ENCODE data around the gene RPSA.
"Not testable (repeated sequence)": the region's sequence is repeated elsewhere in the genome, so short reads cannot be mapped to it uniquely, and the experiment has no call there.

GRCh38 chr3:39415302-39415701 lies 8.8 kb downstream of the RPSA start:
- TF ChIP-seq TCF4 (CRISPR knock-in tag; IDR thresholded peaks at IDR 0.05; ENCODE audit: borderline replicate concordance); PATZ1 (CRISPR knock-in tag; IDR thresholded peaks at IDR 0.05; ENCODE audit: borderline replicate concordance); ARNTL (CRISPR knock-in tag; IDR thresholded peaks at IDR 0.05; ENCODE audit: borderline replicate concordance, low read depth); ZNF70 (CRISPR knock-in tag; IDR thresholded peaks at IDR 0.05); ZNF8 (CRISPR knock-in tag; IDR thresholded peaks at IDR 0.05); ZFP30 (CRISPR knock-in tag; IDR thresholded peaks at IDR 0.05); RARB (CRISPR knock-in tag; IDR thresholded peaks at IDR 0.05); BACH2 (CRISPR knock-in tag; IDR thresholded peaks at IDR 0.05; ENCODE audit: borderline replicate concordance); SNAI2 (CRISPR knock-in tag; IDR thresholded peaks at IDR 0.05); ZFP3 (CRISPR knock-in tag; IDR thresholded peaks at IDR 0.05): not testable (repeated sequence)
- TF ChIP-seq, protein P1, sequence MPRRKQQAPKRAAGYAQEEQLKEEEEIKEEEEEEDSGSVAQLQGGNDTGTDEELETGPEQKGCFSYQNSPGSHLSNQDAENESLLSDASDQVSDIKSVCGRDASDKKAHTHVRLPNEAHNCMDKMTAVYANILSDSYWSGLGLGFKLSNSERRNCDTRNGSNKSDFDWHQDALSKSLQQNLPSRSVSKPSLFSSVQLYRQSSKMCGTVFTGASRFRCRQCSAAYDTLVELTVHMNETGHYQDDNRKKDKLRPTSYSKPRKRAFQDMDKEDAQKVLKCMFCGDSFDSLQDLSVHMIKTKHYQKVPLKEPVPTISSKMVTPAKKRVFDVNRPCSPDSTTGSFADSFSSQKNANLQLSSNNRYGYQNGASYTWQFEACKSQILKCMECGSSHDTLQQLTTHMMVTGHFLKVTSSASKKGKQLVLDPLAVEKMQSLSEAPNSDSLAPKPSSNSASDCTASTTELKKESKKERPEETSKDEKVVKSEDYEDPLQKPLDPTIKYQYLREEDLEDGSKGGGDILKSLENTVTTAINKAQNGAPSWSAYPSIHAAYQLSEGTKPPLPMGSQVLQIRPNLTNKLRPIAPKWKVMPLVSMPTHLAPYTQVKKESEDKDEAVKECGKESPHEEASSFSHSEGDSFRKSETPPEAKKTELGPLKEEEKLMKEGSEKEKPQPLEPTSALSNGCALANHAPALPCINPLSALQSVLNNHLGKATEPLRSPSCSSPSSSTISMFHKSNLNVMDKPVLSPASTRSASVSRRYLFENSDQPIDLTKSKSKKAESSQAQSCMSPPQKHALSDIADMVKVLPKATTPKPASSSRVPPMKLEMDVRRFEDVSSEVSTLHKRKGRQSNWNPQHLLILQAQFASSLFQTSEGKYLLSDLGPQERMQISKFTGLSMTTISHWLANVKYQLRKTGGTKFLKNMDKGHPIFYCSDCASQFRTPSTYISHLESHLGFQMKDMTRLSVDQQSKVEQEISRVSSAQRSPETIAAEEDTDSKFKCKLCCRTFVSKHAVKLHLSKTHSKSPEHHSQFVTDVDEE (CRISPR knock-in tag; IDR thresholded peaks at IDR 0.05): not testable (repeated sequence)

Data from SK-N-SH treated with all-trans-retinoic acid at 6 μM for 48 hours (cell line).